NT2/D1 (cell line): ENCODE measurements around the gene PROK1.

ENCODE experiments used
- SUZ12 ChIP-seq: IDR thresholded peaks from 2 replicates; pipeline ENCODE4 v1.6.1; 2011; ENCODE audit not compliant: insufficient read length, insufficient read depth; ENCODE audit errors: extremely low read depth
- YY1 ChIP-seq: IDR thresholded peaks from 2 replicates; pipeline ENCODE4 v1.6.1; 2011; ENCODE audit not compliant: insufficient read length, insufficient read depth
- ZNF274 ChIP-seq: IDR thresholded peaks from 2 replicates; pipeline ENCODE4 v1.6.1; 2011; ENCODE audit warnings: mild to moderate bottlenecking, low read depth, low read length

DNA sequence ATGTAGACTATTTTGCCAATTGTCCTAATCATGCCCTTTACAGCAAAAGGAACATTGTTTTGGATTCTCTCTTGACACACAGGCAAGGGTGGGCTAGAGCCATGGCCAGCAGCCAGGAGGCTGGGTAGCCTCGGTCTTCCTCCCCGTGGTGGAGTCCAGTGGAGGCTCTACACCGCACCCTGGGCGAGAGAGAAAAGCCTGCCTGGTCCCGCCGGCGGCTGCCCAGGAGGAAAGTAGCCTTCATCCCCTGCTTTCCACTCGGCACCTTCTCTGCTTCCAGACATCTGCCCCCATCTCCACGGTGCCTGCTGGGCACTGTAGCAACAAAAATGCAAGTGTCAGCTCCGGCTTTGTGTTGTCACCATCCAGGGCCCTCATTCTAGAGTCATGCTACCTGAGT is 21.6 kb downstream of the PROK1 start:
- TF ChIP-seq YY1 (no peak), ZNF274 (no peak), SUZ12 (no peak)
